Spleen (tissue), 11 donors: ENCODE measurements around the gene RAB40C. TPM values are rescaled to one million over a fixed set of nuclear protein-coding genes. Genes with fewer than 3 reads are reported as not detected.

Source experiments
- DNase-seq: peaks from one replicate; pipeline ENCODE4 v3.0.0-alpha.2; 2020
- H3K27ac ChIP-seq, 8 donors: fragments of 200-600 bp; sonication (generic) in 7 of 8; 1 replicate in 4 of 8; 2 replicates in 4 of 8; pipeline versions ENCODE4 v1.5.0 to v1.8.0; 2016 to 2021; ENCODE audit warnings: inconsistent platforms in 4 of 8, mild to moderate bottlenecking in 4 of 8, moderate library complexity in 1 of 8
- H3K27me3 ChIP-seq, 7 donors: fragments of 200-600 bp; sonication (generic) in 6 of 7; replicated peaks in 1 of 7; 1 replicate in 4 of 7; 2 replicates in 3 of 7; pipeline versions ENCODE4 v1.5.0 to v1.8.0; 2016 to 2021; ENCODE audit warnings: inconsistent platforms in 3 of 7, mild to moderate bottlenecking in 1 of 7
- H3K36me3 ChIP-seq, 6 donors: fragments of 200-600 bp; sonication (generic) in 5 of 6; 1 replicate in 4 of 6; 2 replicates in 2 of 6; pipeline versions ENCODE4 v1.5.0 to v1.8.0; 2016 to 2021; ENCODE audit warnings: inconsistent platforms in 2 of 6
- H3K4me1 ChIP-seq, 6 donors: fragments of 200-600 bp; sonication (generic) in 5 of 6; 1 replicate in 3 of 6; 2 replicates in 3 of 6; pipeline versions ENCODE4 v1.5.0 to v1.8.0; 2016 to 2021; ENCODE audit warnings: inconsistent platforms in 3 of 6
- H3K4me3 ChIP-seq, 8 donors: fragments of 200-600 bp; sonication (generic) in 7 of 8; 1 replicate in 4 of 8; 2 replicates in 4 of 8; pipeline versions ENCODE4 v1.5.0 to v1.8.0; 2016 to 2021; ENCODE audit warnings: inconsistent platforms in 4 of 8, mild to moderate bottlenecking in 4 of 8, moderate library complexity in 2 of 8
- H3K9me3 ChIP-seq, 8 donors: fragments of 200-600 bp; sonication (generic) in 7 of 8; 1 replicate in 4 of 8; 2 replicates in 4 of 8; pipeline versions ENCODE4 v1.5.0 to v1.8.0; 2016 to 2021; ENCODE audit warnings: inconsistent platforms in 4 of 8
- CTCF ChIP-seq, 11 experiments: fragments of 200-600 bp in 7 of 11; fragments of 450-650 bp in 4 of 11; sonication (generic) in 4 of 11; IDR thresholded peaks in 8 of 11; conservative IDR thresholded peaks in 3 of 11; 1 replicate in 7 of 11; 2 replicates in 4 of 11; pipeline versions ENCODE4 v1.4.0 to v1.8.0; 2016 to 2021; ENCODE audit warnings: antibody characterized with exemption in 11 of 11, inconsistent platforms in 4 of 11, mild to moderate bottlenecking in 1 of 11
- POLR2A ChIP-seq, 3 donors: fragments of 450-650 bp; IDR thresholded peaks; one replicate each; pipeline ENCODE4 v1.5.1; 2017; ENCODE audit warnings: antibody characterized with exemption in 3 of 3, mild to moderate bottlenecking in 1 of 3
- POLR2AphosphoS5 ChIP-seq, 3 donors: sonication (generic); formaldehyde crosslinking; IDR thresholded peaks; one replicate each; pipeline ENCODE4 v1.5.1; 2017; ENCODE audit warnings: antibody characterized with exemption in 3 of 3
- WGBS, 5 donors: extraction: QIAGEN DNeasy Blood & Tissue Kit in 3 of 5; methylation state at CpG; one replicate each; pipeline versions ENCODE4 v1.1.5 to v1.1.7; 2013 to 2018; 5-methylcytosine and 5-hydroxymethylcytosine counted together
- intact Hi-C: fragments of 100-400 bp; cut with DNase I; formaldehyde crosslinking; loops from one replicate; pipeline ENCODE4 v1.15.0; 2023; ENCODE audit warnings: low total_unique reads
- polyA plus RNA-seq, 3 donors: library from polyadenylated mRNA; stranded (reverse); fragments of 200-250 nt; gene quantifications; one replicate each; pipeline ENCODE4 v1.2.1, GENCODE V29; 2013
- total RNA-seq, 7 donors: library from RNA; depleted of rRNA in 3 of 7; stranded (reverse); fragments of >200 nt in 3 of 7; fragmentation: NEBNext Ultra II Directional in 4 of 7; extraction: Animal tissue kit (Norgen Biotek cat#: 25700) in 4 of 7; gene quantifications; one replicate each; pipeline versions ENCODE4 v1.1.0 to v1.2.1, GENCODE V29; 2016 to 2021
- donor health status: healthy with polysubstance abuse.
- donor health status: DM: no; HTN: no; CAD: no; lungs with moderate emphysema.
- donor health status: DM: no; HTN: no; CAD: no.
- donor health status: Bipolar disorder and iron deficiency.
- donor health status: healthy.
- donor health status: DM: no; HTN: no; CAD: no.
- donor health status: DM: yes; HTN: yes; CAD: no.

Gene RAB40C
- total and polyA plus RNA-seq, 10 donors, result 8.1 to 21.6 (median 15.2) TPM

- H3K4me3 ChIP-seq, result no peak overlapping the region
- peaks cover 0 to 13% (median 0%) of the 10 kb centered on the region in 7 donors for H3K27me3 ChIP-seq
- intact Hi-C loops, result no loop called here
- DNase-seq, result peak; percentile 76
- peaks cover 0 to 63% (median 45%) of the 10 kb centered on the region in 6 donors for H3K36me3 ChIP-seq
- H3K27ac ChIP-seq, result peak overlapping the region in 3 of 8 donors; percentile 39 to 48 (median 48)
- no peaks in the 10 kb centered on the region for H3K9me3 ChIP-seq
- no peak for TF ChIP-seq CTCF (IDR thresholded peaks at IDR 0.05 in 8 of 11, conservative IDR thresholded peaks at IDR 0.05 in 3 of 11)
- TF ChIP-seq POLR2AphosphoS5 (IDR thresholded peaks at IDR 0.05), result no peak
- TF ChIP-seq POLR2A (IDR thresholded peaks at IDR 0.05), result no peak
- WGBS, 5 donors, result 91 to 95% (median 94%) methylated on average over 19 to 33 of the region's 33 CpGs
- H3K4me1 ChIP-seq, result peaks cover 0 to 38% (median 18%) of the 10 kb centered on the region in 6 donors
Observed at GRCh38 chr16:628321-629061, 38.6 kb downstream of the RAB40C start.

- peaks cover 0 to 71% (median 51%) of the 10 kb centered on the region in 6 donors for H3K36me3 ChIP-seq
- H3K27ac ChIP-seq, result peak overlapping the region in 4 of 8 donors; percentile 25 to 48 (median 44)
- DNase-seq, result peak; percentile 72
- intact Hi-C loops, result no loop called here
- no peak overlapping the region for H3K4me3 ChIP-seq
- TF ChIP-seq CTCF (IDR thresholded peaks at IDR 0.05 in 8 of 11, conservative IDR thresholded peaks at IDR 0.05 in 3 of 11), result no peak
- TF ChIP-seq POLR2AphosphoS5 (IDR thresholded peaks at IDR 0.05), result peak in 1 of 3 donors; percentile 22
- peaks cover 0 to 42% (median 19%) of the 10 kb centered on the region in 6 donors for H3K4me1 ChIP-seq
- WGBS, 5 donors, result 77 to 85% (median 82%) methylated on average over 17 to 29 of the region's 29 CpGs
- H3K9me3 ChIP-seq, result no peaks in the 10 kb centered on the region
- H3K27me3 ChIP-seq, result peaks cover 0 to 13% (median 0%) of the 10 kb centered on the region in 7 donors
Observed at GRCh38 chr16:629185-629832, 39.4 kb downstream of the RAB40C start.

- WGBS, 5 donors, result 46 to 74% (median 56%) methylated on average over 5 to 11 of the region's 11 CpGs
- Histone ChIP-seq H3K36me3 (peaks cover 0 to 74% (median 51%) of the 10 kb centered on the region in 6 donors), H3K4me3 (no peak overlapping the region), H3K27ac (peak overlapping the region in 5 of 8 donors; percentile 14 to 48 (median 39)), H3K4me1 (peaks cover under 1 to 47% (median 23%) of the 10 kb centered on the region in 6 donors), H3K9me3 (no peaks in the 10 kb centered on the region), H3K27me3 (peaks cover 0 to 13% (median 0%) of the 10 kb centered on the region in 7 donors)
- peak; percentile 67 for DNase-seq
- intact Hi-C loops, result no loop called here
- no peak for TF ChIP-seq POLR2A (IDR thresholded peaks at IDR 0.05)
- TF ChIP-seq POLR2AphosphoS5 (IDR thresholded peaks at IDR 0.05), result no peak
- no peak for TF ChIP-seq CTCF (IDR thresholded peaks at IDR 0.05 in 8 of 11, conservative IDR thresholded peaks at IDR 0.05 in 3 of 11)
Observed at GRCh38 chr16:629833-630248, 40.0 kb downstream of the RAB40C start.
